H9 (cell line): ENCODE data around the gene ASTN2. TPM values are rescaled to one million over a fixed set of nuclear protein-coding genes. Genes with fewer than 3 reads are reported as not detected.

Source experiments
- DNase-seq: peaks from one replicate; pipeline ENCODE4 v3.0.0-alpha.2; 2017
- H2AFZ ChIP-seq: one replicate; pipeline ENCODE4 v1.6.1; 2013; ENCODE audit warnings: mild to moderate bottlenecking, low read length, control low read depth, moderate library complexity
- H2AK5ac ChIP-seq: 2 replicates; pipeline ENCODE4 v1.6.1; 2013; ENCODE audit warnings: low read length, control low read depth, mixed read lengths; ENCODE audit not compliant: insufficient read length
- H2BK120ac ChIP-seq: one replicate; pipeline ENCODE4 v1.6.1; 2013; ENCODE audit warnings: low read depth, mild to moderate bottlenecking, low read length, control low read depth, inconsistent platforms; ENCODE audit not compliant: poor library complexity, severe bottlenecking
- H2BK12ac ChIP-seq: 2 replicates; pipeline ENCODE4 v1.6.1; 2013; ENCODE audit warnings: low read length, control low read depth, mixed read lengths, low read depth; ENCODE audit not compliant: insufficient read length
- H2BK15ac ChIP-seq: 2 replicates; pipeline ENCODE4 v1.6.1; 2013; ENCODE audit warnings: low read depth, low read length, control low read depth
- H2BK20ac ChIP-seq: one replicate; pipeline ENCODE4 v1.6.1; 2013; ENCODE audit warnings: low read depth, mild to moderate bottlenecking, low read length, control low read depth, inconsistent platforms; ENCODE audit not compliant: poor library complexity, severe bottlenecking
- H2BK5ac ChIP-seq: 2 replicates; pipeline ENCODE4 v1.6.1; 2013; ENCODE audit warnings: low read length, control low read depth, mixed read lengths; ENCODE audit not compliant: insufficient read length
- H3K14ac ChIP-seq: 2 replicates; pipeline ENCODE4 v1.6.1; 2013; ENCODE audit warnings: low read length, control low read depth; ENCODE audit not compliant: insufficient read depth
- H3K18ac ChIP-seq: 2 replicates; pipeline ENCODE4 v1.6.1; 2013; ENCODE audit warnings: low read depth, mild to moderate bottlenecking, mixed read lengths, low read length, control low read depth; ENCODE audit not compliant: insufficient read length
- H3K23ac ChIP-seq: 2 replicates; pipeline ENCODE4 v1.6.1; 2013; ENCODE audit warnings: low read length, control low read depth, mixed read lengths, low read depth; ENCODE audit not compliant: insufficient read length
- H3K23me2 ChIP-seq: 2 replicates; pipeline ENCODE4 v1.6.1; 2013; ENCODE audit warnings: low read depth, mild to moderate bottlenecking, mixed read lengths, low read length, control low read depth; ENCODE audit not compliant: insufficient read length, poor library complexity, severe bottlenecking
- H3K27ac ChIP-seq: 2 replicates; pipeline ENCODE4 v1.5.1; 2013; ENCODE audit warnings: low read length, control low read depth, mixed read lengths, low read depth; ENCODE audit not compliant: insufficient read length
- H3K27me3 ChIP-seq: 2 replicates; pipeline ENCODE4 v1.6.1; 2013; ENCODE audit warnings: low read length, control low read depth, inconsistent platforms; ENCODE audit not compliant: insufficient read depth
- H3K4ac ChIP-seq: 2 replicates; pipeline ENCODE4 v1.6.1; 2013; ENCODE audit warnings: low read depth, mild to moderate bottlenecking, control low read depth, inconsistent platforms, low read length, moderate library complexity
- H3K4me1 ChIP-seq: 2 replicates; pipeline ENCODE4 v1.6.1; 2013; ENCODE audit warnings: low read length, control low read depth, inconsistent platforms; ENCODE audit not compliant: insufficient read depth
- H3K4me2 ChIP-seq: 2 replicates; pipeline ENCODE4 v1.6.1; 2013; ENCODE audit warnings: low read length, control low read depth, mixed read lengths; ENCODE audit not compliant: insufficient read length, insufficient read depth
- H3K56ac ChIP-seq: 2 replicates; pipeline ENCODE4 v1.6.1; 2013; ENCODE audit warnings: low read depth, mild to moderate bottlenecking, mixed read lengths, low read length, control low read depth; ENCODE audit not compliant: insufficient read length
- H3K79me1 ChIP-seq: 2 replicates; pipeline ENCODE4 v1.6.1; 2013; ENCODE audit warnings: low read depth, mild to moderate bottlenecking, moderate library complexity, low read length, control low read depth, inconsistent platforms; ENCODE audit not compliant: insufficient read depth, poor library complexity, severe bottlenecking
- H3K79me2 ChIP-seq: 2 replicates; pipeline ENCODE4 v1.6.1; 2013; ENCODE audit warnings: low read length, control low read depth, inconsistent platforms; ENCODE audit not compliant: insufficient read depth
- H3K9ac ChIP-seq: 2 replicates; pipeline ENCODE4 v1.6.1; 2013; ENCODE audit warnings: low read length, control low read depth, mixed read lengths; ENCODE audit not compliant: insufficient read length; ENCODE audit errors: extremely low read depth
- H3K9me3 ChIP-seq: one replicate; pipeline ENCODE4 v1.6.1; 2013; ENCODE audit warnings: low read depth, low read length, inconsistent platforms; ENCODE audit not compliant: control insufficient read depth
- H3T11ph ChIP-seq: one replicate; pipeline ENCODE4 v1.6.1; 2013; ENCODE audit warnings: mild to moderate bottlenecking, low read length, control low read depth, inconsistent platforms
- H4K20me1 ChIP-seq: one replicate; pipeline ENCODE4 v1.6.1; 2013; ENCODE audit not compliant: control insufficient read depth, insufficient read length, insufficient read depth
- H4K5ac ChIP-seq: 2 replicates; pipeline ENCODE4 v1.6.1; 2013; ENCODE audit warnings: low read depth, mild to moderate bottlenecking, mixed read lengths, low read length, control low read depth; ENCODE audit not compliant: insufficient read length
- H4K8ac ChIP-seq: replicated peaks from 2 replicates; pipeline ENCODE4 v1.6.1; 2013; ENCODE audit warnings: low read length, control low read depth, mixed read lengths, low read depth; ENCODE audit not compliant: insufficient read length
- H4K91ac ChIP-seq: 2 replicates; pipeline ENCODE4 v1.6.1; 2013; ENCODE audit warnings: low read depth, mild to moderate bottlenecking, moderate library complexity, mixed read lengths, low read length, control low read depth; ENCODE audit not compliant: insufficient read length
- H3K27ac Mint-ChIP-seq, 3 experiments: 2 replicates in 2 of 3; 3 replicates in 1 of 3; pipeline ENCODE4 v1.8.0; 2020 to 2021; ENCODE audit warnings: mixed read lengths in 3 of 3, mild to moderate bottlenecking in 1 of 3, moderate library complexity in 1 of 3
- H3K27me3 Mint-ChIP-seq: 2 replicates; pipeline ENCODE4 v1.8.0; 2021; ENCODE audit warnings: low read depth, mild to moderate bottlenecking, moderate library complexity, mixed read lengths
- H3K36me3 Mint-ChIP-seq, 3 experiments: 2 replicates in 2 of 3; 3 replicates in 1 of 3; pipeline ENCODE4 v1.8.0; 2020 to 2021; ENCODE audit warnings: low read depth in 3 of 3, mixed read lengths in 3 of 3; ENCODE audit not compliant: insufficient read depth in 1 of 3
- H3K4me1 Mint-ChIP-seq, 2 experiments: 2 replicates each; pipeline ENCODE4 v1.8.0; 2020; ENCODE audit warnings: mixed read lengths in 2 of 2
- H3K4me3 Mint-ChIP-seq, 2 experiments: 2 replicates in 1 of 2; 3 replicates in 1 of 2; pipeline ENCODE4 v1.8.0; 2020 to 2021; ENCODE audit warnings: mild to moderate bottlenecking in 2 of 2, mixed read lengths in 2 of 2, moderate library complexity in 1 of 2
- H3K9me3 Mint-ChIP-seq, 2 experiments: 2 replicates in 1 of 2; 3 replicates in 1 of 2; pipeline ENCODE4 v1.8.0; 2020; ENCODE audit warnings: mild to moderate bottlenecking in 2 of 2, mixed read lengths in 2 of 2, moderate library complexity in 1 of 2
- WGBS: extraction: QIAGEN DNeasy Blood & Tissue Kit; methylation state at CpG from one replicate; pipeline ENCODE4 v1.1.7; 2013; ENCODE audit warnings: missing lambda C conversion rate, low lambda C conversion rate, mixed read lengths; ENCODE audit not compliant: insufficient read length; ENCODE audit errors: extremely low coverage; 5-methylcytosine and 5-hydroxymethylcytosine counted together
- total RNA-seq: library from RNA; stranded (reverse); gene quantifications from 2 replicates; pipeline ENCODE4 v1.2.1, GENCODE V29; 2021
- TF ChIP-seq, protein P1 (sequence below): fragments of 200-600 bp; sonication (generic); conservative IDR thresholded peaks from 3 replicates; pipeline ENCODE4 v1.8.0; 2021; ENCODE audit warnings: antibody characterized with exemption, mild to moderate bottlenecking

ASTN2 gene
- total RNA-seq, 1 experiment from 2014 or later: 9.7 TPM

DNA sequence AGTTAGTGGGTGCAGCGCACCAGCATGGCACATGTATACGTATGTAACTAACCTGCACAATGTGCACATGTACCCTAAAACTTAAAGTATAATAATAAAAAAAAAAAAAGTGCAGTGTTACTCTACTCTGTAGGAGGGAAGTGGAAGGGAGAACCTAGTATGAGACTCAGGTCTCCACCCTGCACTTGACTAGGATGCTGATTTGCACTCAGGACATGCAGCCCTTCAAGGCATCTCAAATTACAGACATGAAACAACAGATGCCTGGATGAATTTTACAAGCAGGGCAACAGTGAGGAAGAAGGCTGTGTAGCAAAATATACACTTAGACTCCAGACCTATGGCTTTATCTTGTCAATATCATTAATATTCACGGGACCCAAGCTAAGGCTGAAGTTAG, 711.2 kb downstream of the ASTN2 start:
- no peaks in the 10 kb centered on the region for H3K9me3 ChIP-seq
- H3K79me1 ChIP-seq: no peaks in the 10 kb centered on the region
- H3T11ph ChIP-seq: no peak overlapping the region
- H2AK5ac ChIP-seq: no peak overlapping the region
- H3K79me2 ChIP-seq: no peaks in the 10 kb centered on the region
- no peak overlapping the region for H3K14ac ChIP-seq
- Mint-ChIP-seq H3K4me3 (no peak overlapping the region), H3K9me3 (no peaks in the 10 kb centered on the region), H3K4me1 (peaks cover 7 to 8% of the 10 kb centered on the region in 2 experiments), H3K27me3 (no peaks in the 10 kb centered on the region), H3K36me3 (peaks cover 7 to 19% (median 17%) of the 10 kb centered on the region in 3 experiments), H3K27ac (no peak overlapping the region)
- H4K5ac ChIP-seq: no peak overlapping the region
- DNase-seq: no peak
- H2BK12ac ChIP-seq: no peak overlapping the region
- no peak overlapping the region for H3K18ac ChIP-seq
- no peak overlapping the region for H3K4me2 ChIP-seq
- TF ChIP-seq, protein P1, sequence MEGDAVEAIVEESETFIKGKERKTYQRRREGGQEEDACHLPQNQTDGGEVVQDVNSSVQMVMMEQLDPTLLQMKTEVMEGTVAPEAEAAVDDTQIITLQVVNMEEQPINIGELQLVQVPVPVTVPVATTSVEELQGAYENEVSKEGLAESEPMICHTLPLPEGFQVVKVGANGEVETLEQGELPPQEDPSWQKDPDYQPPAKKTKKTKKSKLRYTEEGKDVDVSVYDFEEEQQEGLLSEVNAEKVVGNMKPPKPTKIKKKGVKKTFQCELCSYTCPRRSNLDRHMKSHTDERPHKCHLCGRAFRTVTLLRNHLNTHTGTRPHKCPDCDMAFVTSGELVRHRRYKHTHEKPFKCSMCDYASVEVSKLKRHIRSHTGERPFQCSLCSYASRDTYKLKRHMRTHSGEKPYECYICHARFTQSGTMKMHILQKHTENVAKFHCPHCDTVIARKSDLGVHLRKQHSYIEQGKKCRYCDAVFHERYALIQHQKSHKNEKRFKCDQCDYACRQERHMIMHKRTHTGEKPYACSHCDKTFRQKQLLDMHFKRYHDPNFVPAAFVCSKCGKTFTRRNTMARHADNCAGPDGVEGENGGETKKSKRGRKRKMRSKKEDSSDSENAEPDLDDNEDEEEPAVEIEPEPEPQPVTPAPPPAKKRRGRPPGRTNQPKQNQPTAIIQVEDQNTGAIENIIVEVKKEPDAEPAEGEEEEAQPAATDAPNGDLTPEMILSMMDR: no peak
- H3K56ac ChIP-seq: no peak overlapping the region
- no peaks in the 10 kb centered on the region for H4K20me1 ChIP-seq
- no peaks in the 10 kb centered on the region for H3K23me2 ChIP-seq
- no peaks in the 10 kb centered on the region for H3K27me3 ChIP-seq
- H2BK15ac ChIP-seq: no peak overlapping the region
- H4K91ac ChIP-seq: no peak overlapping the region
- no peak overlapping the region for H2BK20ac ChIP-seq
- no CpG with 5 or more reads among the region's 3 CpGs for WGBS
- no peak overlapping the region for H2BK120ac ChIP-seq
- H3K27ac ChIP-seq: no peak overlapping the region
- H3K23ac ChIP-seq: no peak overlapping the region
- H3K9ac ChIP-seq: no peak overlapping the region
- H3K4me1 ChIP-seq: peaks cover 3% of the 10 kb centered on the region; the same call in 1 of the 2 replicates
- no peak overlapping the region for H3K4ac ChIP-seq
- H2AFZ ChIP-seq: no peak overlapping the region
- no peak overlapping the region for H4K8ac ChIP-seq
- H2BK5ac ChIP-seq: no peak overlapping the region
